ENCODE data around the gene CCR5AS.
"Not testable (repeated sequence)": the region's sequence is repeated elsewhere in the genome, so short reads cannot be mapped to it uniquely, and the experiment has no call there.

CCR5AS gene

DNA sequence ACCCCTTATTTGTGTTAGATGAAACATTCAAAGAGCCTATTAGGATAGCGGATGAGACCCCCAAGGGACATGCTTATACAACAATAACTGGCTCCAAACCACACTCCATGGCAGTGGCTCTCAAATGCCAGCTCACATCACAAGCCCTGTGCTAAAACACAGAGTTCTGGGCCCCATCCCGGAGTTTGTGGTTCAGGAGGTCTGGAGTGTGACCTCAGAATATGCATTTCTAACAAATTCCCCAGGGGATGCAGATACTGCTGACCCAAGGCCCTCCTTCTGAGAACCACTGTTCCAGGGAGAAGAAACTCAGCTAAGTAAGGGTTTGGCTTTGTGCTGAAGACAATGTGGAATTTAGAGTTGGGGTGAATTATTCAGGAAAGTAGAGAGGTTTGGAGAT, 3.8 kb upstream of the CCR5AS start:
- DNase-seq = no peak
- no peak for ATAC-seq
- intact Hi-C loops (cut with DNase I, micrococcal nuclease) = no loop called here

DNA sequence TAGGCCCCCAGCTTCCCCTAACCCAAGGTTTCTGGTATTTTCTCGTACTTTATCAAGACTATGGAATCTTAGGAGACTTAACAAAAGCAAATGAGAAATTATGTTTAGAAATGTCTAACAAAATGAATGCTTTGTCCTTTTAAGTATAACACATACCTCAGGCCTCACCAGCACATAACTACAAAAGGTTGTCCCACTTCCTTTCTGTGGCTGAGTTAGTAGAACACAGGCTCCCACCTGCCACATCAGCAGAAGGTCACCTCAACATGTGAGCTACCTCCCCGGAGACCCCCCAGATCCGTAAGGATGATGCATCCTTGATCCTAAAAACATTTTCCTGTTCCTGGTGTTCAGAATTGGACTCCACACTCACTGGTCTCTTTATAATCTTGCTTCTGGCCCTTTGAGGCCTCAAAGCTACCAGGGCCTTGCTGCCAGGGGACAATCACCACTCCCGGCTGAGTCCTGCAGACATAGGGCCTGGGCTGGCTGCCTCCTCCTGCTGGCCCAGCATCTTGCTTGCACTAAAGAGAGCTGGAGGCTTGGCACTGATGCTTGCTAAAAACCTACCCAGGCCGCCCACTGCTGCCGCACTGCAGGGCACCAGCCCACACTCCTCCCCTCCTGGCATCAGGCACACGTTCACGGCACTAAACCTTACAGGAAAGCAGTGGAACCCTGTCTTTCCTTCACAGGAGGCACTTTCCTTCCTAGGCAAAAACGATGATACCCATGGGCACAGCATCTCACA, 3.0 kb upstream of the CCR5AS start:
- no peak for DNase-seq
- intact Hi-C loops (cut with DNase I, micrococcal nuclease) = no loop called here
- ATAC-seq = no peak

DNA sequence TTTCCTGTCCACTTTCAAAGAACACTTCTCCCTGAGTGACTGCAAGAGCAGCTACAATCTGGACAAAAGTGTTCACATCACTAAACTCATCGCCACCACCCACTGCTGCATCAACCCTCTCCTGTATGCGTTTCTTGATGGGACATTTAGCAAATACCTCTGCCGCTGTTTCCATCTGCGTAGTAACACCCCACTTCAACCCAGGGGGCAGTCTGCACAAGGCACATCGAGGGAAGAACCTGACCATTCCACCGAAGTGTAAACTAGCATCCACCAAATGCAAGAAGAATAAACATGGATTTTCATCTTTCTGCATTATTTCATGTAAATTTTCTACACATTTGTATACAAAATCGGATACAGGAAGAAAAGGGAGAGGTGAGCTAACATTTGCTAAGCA, 2.0 kb upstream of the CCR5AS start:
- intact Hi-C loops (cut with DNase I, micrococcal nuclease) = no loop called here
- ATAC-seq = no peak
- DNase-seq = no peak

DNA sequence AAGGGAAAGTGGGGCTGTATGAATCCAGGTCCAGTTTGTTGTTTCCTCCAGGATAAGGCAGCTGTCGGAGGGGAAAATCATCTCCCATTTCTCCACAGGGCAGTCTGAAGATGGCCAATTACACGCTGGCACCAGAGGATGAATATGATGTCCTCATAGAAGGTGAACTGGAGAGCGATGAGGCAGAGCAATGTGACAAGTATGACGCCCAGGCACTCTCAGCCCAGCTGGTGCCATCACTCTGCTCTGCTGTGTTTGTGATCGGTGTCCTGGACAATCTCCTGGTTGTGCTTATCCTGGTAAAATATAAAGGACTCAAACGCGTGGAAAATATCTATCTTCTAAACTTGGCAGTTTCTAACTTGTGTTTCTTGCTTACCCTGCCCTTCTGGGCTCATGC, 1.1 kb upstream of the CCR5AS start:
- intact Hi-C loops (cut with DNase I, micrococcal nuclease) = no loop called here
- DNase-seq (no peak), ATAC-seq (no peak)

DNA sequence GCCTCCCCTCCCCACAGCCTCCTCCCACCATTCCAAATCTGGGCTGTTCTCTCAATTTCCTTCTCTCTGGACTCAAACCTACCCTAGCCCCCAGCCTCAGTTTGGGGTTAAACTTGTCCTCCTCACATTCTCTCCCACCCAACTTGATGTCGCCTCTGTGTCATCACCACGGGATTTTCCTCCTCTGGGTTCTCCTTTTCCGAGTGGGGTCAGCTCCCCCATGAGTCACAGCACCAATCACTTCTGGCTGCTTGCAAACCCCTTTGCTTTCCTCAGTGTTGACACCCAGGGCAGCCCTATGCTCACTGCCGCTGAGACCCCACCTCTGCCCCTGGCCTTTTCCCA, 451 bp downstream of the CCR5AS start:
- ATAC-seq (no peak), DNase-seq (peak in 1 of 2 donors; percentile 52)
- intact Hi-C loops (cut with DNase I, micrococcal nuclease) = no loop called here

DNA sequence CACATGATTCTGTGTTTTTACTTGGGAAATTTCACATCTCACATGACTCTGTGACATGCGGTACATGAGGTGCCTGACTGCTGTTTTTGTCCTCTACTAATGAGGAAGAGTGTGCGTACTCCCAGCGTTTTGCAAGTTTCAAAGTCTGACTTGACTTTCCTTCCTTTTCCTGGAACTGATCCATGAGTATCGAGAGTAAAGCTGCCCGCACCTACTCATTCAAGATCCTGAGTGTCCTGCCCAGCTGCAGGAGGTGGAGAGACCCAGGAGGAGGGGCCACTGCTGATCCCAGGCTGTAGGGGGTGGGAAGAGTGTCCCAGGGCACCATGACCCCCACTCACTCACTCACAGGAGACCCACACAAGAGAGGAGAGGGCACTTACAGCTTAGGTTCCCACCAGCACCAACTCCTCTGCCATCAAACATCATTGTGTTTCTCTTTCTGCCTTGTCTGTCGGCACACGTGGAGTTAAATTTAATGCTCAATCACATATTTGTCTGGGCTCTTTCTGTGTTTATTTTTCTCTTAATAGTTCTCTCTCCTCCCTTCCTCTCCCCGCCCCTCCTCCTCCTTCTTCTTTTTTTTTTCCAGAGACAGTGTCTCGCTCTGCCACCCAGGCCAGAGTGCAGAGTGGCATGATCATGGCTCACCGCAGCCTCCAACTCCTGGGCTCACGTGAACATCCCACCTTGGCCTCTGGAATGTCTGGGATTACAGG, 1.4 kb downstream of the CCR5AS start:
- peak; percentile 65 to 83 for DNase-seq
- intact Hi-C loops (cut with DNase I, micrococcal nuclease) = no loop called here
- ATAC-seq = peak; percentile 73

DNA sequence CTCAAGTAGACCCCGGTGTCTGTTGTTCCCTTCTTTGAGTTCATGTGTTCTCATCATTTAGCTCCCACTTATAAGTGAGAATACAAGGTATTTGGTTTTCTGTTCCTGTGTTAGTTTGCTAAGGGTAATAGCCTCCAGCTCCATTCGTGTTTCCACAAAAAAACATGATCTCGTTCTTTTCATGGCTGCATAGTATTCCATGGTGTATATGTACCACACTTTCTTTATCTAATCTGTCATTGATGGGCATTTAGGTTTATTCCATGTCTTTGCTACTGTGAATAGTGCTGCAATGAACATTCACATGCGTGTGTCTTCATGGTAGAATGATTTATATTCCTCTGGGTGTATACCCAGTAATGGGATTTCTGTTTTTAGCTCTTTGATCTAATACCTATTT, 4.0 kb downstream of the CCR5AS start:
- intact Hi-C loops (cut with DNase I, micrococcal nuclease); ATAC-seq; DNase-seq: not testable (repeated sequence)

DNA sequence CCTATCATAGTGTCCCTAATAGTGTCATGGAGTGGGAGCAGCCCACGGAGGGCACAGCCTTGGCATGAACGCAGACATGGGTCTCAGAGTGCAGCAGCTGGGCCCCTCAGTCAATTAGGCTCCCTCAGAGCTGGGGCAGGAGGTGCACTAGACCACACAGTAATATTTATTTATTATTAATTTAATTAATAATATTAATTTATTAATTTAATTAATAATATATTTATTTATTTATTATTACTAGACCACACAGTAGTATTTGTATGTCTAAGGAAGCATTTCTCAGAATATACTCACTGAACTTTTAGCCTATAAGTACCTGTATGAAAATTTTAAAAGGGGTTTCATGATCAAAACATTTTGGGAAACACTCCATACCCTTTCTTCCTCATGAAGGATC, 5.3 kb downstream of the CCR5AS start:
- ATAC-seq (no peak), DNase-seq (no peak)
- intact Hi-C loops (cut with DNase I, micrococcal nuclease) = no loop called here

DNA sequence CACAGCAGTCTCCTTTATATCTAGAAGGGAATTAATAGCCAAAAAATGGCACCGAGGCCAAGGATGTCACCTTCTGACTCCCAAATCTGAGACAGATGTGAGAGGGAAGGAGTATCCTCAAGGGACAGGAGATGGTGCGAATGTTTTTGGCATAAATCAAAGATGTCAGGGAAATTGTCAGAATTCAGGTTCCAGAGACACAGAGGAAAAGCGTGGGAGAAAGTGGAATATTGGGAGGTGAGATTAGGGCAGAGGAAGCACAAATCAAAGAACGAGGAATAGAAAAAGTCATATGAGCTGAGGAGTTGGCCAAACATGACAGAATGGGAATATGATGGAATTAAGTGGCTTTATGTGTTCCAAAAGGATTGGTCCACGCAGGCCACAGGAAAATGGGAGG, 6.0 kb downstream of the CCR5AS start:
- intact Hi-C loops (cut with DNase I, micrococcal nuclease) = no loop called here
- ATAC-seq = no peak
- no peak for DNase-seq

DNA sequence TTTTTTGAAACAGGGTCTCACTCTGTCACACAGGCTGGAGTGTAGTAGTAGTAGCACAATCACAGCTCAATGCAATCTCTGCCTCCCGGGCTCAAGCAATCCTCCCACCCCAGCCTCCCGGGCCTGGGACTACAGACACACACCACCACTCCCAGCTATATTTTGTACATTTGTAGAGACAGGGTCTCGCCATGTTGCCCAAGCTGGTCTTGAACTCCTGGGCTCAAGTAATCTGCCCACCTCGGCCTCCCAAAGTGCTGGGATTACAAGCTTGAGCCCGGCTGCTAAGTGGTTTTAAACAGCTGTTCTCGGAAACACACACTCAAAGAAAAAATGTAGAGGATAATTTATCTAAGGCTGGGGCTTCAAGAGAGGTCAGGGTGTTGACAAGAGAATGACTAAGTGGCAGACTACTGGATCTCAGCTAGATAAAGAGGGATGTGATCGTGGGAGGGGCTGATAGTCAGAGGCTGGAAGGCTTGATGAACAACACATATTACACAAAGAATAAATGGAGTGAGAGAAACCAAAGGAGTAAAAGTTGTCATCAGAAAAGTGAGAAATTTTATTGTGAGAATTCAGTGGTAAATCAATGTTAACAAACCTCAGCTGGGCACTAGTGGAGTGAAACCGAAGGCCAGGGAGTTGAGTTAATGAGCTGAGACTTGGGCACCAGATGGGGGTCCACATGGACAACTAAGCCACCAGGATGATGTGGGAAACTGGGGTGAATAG, 6.7 kb downstream of the CCR5AS start:
- DNase-seq (no peak), ATAC-seq (no peak)
- intact Hi-C loops (cut with DNase I, micrococcal nuclease) = no loop called here

DNA sequence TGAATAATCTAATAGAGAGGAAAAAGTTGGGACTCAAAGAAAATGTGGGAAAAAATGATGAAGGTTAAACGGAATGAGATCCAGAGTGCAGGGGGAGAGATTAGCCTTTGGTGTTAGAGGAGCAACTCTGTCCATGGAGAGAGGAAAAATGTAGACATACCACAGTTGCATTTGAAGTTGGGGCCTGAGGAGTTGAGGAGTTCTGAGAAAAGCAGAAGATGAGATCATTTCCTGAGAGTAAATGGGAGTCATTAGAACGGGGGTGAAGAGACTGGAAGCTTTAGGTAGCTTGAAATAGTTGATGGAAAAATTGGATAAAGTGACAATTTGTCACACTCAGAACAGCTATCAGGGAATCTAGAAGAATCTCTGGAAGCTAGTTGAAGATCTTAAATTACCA, 7.3 kb downstream of the CCR5AS start:
- intact Hi-C loops (cut with DNase I, micrococcal nuclease) = no loop called here
- ATAC-seq (no peak), DNase-seq (no peak)

DNA sequence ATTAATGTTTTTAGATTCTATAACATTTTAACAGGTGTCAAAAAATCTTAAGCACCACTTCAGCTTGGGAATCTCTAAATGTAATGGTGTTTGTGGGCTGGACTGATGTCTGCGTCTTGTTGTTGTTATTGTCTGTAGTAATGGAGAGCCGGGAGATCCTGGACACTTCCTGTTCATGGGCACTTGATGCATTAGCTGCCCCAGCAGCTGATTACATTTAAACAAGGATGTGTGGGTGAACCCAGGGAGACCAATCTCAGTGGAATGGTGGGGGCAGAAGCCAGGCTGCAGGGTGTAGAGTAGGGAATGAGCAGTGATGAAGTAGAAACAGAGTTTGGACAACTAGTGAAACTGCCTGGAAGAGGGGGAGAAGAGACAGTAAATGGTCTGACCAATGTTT, 7.8 kb downstream of the CCR5AS start:
- intact Hi-C loops (cut with DNase I, micrococcal nuclease) = no loop called here
- no peak for DNase-seq
- ATAC-seq = no peak

DNA sequence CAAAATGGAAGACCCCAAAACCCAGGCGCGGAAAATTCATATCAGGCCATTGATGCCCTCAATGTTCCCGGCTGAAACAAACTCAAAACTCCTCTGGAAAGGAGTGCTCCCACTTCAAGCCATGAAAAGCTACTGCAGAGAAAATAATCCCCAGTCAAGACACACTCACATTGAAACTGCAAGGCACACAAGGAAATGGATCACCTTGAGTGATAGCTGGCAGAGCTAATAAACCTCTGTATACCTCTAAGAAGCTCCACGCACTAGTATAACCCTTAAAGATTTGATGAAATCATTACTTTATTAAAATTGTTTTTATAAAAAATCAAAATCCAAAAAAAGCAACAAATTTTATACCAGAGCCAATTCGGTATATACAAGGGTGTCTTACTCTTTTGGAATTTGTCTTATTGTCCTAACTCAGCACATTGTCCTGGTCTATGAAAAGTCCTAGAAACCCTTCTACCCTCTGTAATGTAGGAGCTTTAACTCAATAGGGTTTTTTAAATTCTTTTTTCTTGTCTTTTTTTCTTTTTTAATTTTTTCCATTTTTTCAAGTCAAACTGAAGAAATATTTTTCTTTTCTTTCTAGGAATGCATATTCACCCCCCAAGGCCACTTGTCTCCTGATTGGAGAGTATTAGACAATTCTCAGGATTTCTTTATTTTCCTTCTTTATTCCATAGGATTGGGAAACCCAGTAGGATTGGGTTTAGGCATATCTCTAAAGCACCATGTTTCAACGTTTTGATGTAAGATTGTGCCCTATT, 8.5 kb downstream of the CCR5AS start:
- intact Hi-C loops (cut with DNase I, micrococcal nuclease) = no loop called here
- DNase-seq (no peak), ATAC-seq (no peak)

DNA sequence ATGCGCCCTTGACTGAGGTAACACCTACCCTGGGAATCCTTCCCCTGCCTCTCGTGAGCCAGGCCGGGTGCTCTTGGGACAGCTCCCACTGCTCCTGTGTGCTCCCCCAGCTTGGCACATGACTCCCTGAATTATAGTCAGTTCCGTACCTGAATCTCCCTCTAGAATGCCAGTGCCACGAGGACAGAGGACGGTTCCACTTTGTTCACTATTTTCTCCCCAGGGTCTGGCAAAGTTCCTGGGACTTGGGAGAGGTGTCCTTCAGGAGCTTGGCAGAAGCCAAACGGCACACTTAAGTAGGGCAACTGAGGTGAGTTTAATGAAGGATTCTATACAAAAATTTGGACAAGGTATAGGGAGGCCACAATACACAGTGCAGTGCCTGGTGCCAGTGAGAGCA, 9.8 kb downstream of the CCR5AS start:
- ATAC-seq (no peak), DNase-seq (no peak)
- intact Hi-C loops (cut with DNase I, micrococcal nuclease) = no loop called here

DNA sequence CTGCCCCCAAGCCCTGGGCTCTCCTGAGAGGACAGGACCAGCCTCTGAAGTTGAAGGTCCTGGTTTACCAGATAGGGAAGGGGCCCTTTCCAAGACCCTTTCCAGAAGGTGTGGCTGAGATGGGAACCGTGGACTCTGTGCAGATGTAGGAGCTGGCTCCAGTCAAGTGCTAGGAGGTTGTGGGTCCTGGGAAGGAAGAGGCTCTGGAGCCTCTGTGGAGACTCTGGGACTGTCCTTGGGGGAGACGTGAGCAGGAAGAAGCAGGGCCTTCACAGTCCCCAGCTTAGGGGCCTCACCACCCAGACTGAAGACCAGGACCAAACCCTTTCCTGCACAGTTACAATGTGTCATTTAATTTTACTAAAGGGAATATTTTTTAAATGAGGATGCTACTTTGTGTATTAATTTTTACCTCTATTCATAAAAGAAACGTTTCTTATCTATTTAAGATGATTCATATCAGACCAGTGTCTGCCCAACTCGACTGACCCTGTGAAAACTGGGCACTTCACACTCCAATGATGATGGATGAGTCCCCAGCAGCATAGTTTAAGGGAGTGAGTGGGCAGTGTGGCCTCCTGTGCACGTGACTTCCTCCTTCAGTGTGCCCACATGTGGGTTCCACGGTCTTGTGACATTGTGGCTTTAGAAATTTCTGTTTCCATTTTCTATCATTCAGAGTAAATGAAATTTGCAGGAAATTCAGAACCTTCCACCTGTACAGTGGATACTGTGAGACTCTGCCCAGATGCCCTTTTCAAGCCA, 10.9 kb downstream of the CCR5AS start:
- no peak for ATAC-seq
- intact Hi-C loops (cut with DNase I, micrococcal nuclease) = no loop called here
- no peak for DNase-seq

DNA sequence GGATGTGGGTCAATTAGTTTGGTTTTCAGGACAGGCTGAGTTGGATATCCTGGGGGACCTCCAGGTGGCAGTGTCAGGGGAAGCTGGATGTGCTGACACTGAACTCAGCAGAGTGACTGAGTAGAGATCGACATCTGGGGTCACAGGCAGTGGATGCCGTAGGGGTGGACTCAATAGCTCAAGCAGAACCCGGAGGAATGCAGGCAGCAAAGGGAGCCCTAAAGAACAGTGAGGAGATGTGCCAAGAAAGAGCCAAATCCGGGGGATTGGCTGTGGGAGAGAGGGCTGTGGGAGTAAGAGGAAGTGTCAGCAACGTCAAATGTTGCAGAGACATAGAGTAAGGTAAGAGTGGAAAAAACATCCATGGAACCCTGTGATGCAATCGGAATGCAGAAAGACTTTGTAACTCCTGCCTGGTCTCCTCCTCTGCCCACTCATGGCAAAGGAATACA, 11.6 kb downstream of the CCR5AS start:
- DNase-seq = no peak
- intact Hi-C loops (cut with DNase I, micrococcal nuclease) = no loop called here
- ATAC-seq = no peak

DNA sequence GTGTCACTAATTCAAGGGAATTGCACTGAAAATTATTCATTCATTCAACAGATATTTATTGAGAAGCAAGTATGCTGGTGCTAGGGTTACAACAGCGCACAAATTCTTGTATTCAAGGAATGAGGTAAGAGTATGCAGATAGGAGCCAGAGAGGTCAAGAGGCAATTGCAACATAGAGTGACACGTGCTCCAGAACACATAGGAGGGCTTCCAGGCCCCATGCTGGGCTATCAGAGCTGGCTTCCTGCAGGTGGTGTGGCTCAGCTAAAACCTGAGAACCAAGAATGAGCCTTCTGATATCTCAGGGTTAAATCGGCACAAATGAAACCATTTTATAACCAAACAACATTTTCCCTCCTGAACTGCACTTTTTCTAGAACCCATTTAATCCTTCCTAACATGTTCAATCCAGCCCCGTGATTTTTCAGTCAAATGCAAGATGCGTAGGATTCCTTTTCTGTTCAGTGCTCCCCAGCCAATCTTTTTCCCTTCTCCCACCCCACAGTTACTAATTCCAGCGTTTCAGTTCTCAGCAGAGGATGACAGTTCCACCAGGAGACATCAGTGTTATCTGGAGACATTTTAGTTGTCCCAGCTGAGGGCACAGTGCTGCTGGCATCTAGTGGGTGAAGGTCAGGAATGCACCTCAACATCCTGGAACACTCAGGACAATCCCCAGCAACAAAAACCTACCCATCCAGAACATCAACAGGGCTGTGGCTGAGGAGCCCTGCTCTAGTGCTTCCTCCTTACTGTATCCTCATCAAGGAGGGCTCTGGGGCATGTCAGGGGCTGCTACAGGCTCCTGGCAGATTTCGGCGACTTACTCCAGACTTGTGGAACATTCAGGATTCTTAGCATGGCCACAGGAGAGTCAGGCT, 13.1 kb downstream of the CCR5AS start:
- ATAC-seq = no peak
- intact Hi-C loops (cut with DNase I, micrococcal nuclease) = no loop called here
- DNase-seq = no peak

DNA sequence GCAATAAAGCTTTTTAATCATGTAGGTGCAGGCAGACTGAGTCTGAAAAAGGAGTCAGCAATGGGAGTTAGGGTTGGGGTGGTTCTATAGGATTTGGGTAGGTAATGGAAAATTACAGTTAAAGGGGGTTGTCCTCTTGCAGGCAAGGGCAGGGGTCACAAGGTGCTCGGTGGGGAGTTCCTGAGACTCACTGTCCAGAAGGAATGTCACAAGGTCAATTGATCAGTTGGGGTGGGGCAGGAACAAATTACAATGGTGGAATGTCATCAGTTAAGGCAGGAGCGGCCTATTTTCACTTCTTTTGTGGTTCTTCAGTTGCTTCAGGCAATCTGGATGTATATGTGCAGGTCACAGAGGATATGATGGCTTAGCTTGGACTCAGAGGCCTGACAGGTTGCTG, 13.9 kb downstream of the CCR5AS start:
- intact Hi-C loops (cut with DNase I, micrococcal nuclease) = no loop called here
- no peak for ATAC-seq
- DNase-seq = no peak
